BLaER1 treated with 17β-estradiol and CSF1 and Interleukin-3, amounts not matched to agents 10 nM and 100 nM (cell line): ENCODE results near the gene UBE2B.
"Not testable (repeated sequence)": the region's sequence is repeated elsewhere in the genome, so short reads cannot be mapped to it uniquely, and the experiment has no call there.

Experiments used
- H3K27ac ChIP-seq, 11 experiments: shearing (Covaris generic); formaldehyde crosslinking; 2 replicates each; pipeline ENCODE4 v1.8.1; 2022
- H3K27me3 ChIP-seq, 11 experiments: shearing (Covaris generic); formaldehyde crosslinking; 2 replicates each; pipeline ENCODE4 v1.8.1; 2022
- H3K36me3 ChIP-seq, 11 experiments: shearing (Covaris generic); formaldehyde crosslinking; 2 replicates each; pipeline ENCODE4 v1.8.1; 2022
- H3K4me1 ChIP-seq, 10 experiments: shearing (Covaris generic); formaldehyde crosslinking; 2 replicates each; pipeline ENCODE4 v1.8.1; 2022
- H3K4me2 ChIP-seq, 11 experiments: shearing (Covaris generic); formaldehyde crosslinking; 2 replicates each; pipeline ENCODE4 v1.8.1; 2022
- H3K4me3 ChIP-seq, 10 experiments: shearing (Covaris generic); formaldehyde crosslinking; 2 replicates each; pipeline ENCODE4 v1.8.1; 2022
- H3K9ac ChIP-seq, 11 experiments: shearing (Covaris generic); formaldehyde crosslinking; 2 replicates each; pipeline ENCODE4 v1.8.1; 2022
- H3K9me3 ChIP-seq, 11 experiments: shearing (Covaris generic); formaldehyde crosslinking; replicated peaks in 1 of 11; 2 replicates each; pipeline ENCODE4 v1.8.1; 2022
- H4K20me1 ChIP-seq, 11 experiments: shearing (Covaris generic); formaldehyde crosslinking; 2 replicates each; pipeline ENCODE4 v1.8.1; 2022
- Cebpa-rat ChIP-seq, 11 experiments: shearing (Covaris generic); IDR thresholded peaks; 2 replicates each; pipeline ENCODE4 v1.8.1; 2022

UBE2B gene

DNA sequence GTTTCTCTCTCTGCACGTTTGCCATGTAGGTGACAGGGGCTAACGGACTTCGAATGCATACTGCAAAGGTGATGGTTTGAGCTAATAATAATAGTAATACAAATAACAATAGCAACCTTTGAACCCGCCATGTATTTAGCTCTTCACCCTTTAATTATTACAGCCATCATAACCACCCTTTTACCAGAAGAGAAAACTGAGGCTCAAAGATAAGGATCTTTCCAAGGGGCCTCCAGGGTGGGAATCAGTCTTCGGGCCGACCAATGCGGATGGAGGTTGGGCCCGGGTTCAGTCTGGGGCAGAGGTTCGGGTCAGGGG, 39.8 kb downstream of the UBE2B start:
- H3K27me3 ChIP-seq, result no peaks in the 10 kb centered on the region
- H3K4me3 ChIP-seq, result peak overlapping the region; percentile 74 to 95 (median 86)
- TF ChIP-seq Cebpa-rat (IDR thresholded peaks at IDR 0.05), result no peak
- peak overlapping the region; percentile 87 to 97 (median 94) for H3K4me2 ChIP-seq
- H3K27ac ChIP-seq, result peak overlapping the region; percentile 49 to 88 (median 82); a peak in 21 of 22 replicates
- H3K4me1 ChIP-seq, result peaks cover 16 to 33% (median 22%) of the 10 kb centered on the region in 10 experiments
- peaks cover 13 to 40% (median 19%) of the 10 kb centered on the region in 11 experiments for H3K36me3 ChIP-seq
- H4K20me1 ChIP-seq, result peaks cover 0 to 12% (median 0%) of the 10 kb centered on the region in 11 experiments; a peak in 4 of 22 replicates
- peak overlapping the region; percentile 80 to 91 (median 87) for H3K9ac ChIP-seq
- no peaks in the 10 kb centered on the region for H3K9me3 ChIP-seq

DNA sequence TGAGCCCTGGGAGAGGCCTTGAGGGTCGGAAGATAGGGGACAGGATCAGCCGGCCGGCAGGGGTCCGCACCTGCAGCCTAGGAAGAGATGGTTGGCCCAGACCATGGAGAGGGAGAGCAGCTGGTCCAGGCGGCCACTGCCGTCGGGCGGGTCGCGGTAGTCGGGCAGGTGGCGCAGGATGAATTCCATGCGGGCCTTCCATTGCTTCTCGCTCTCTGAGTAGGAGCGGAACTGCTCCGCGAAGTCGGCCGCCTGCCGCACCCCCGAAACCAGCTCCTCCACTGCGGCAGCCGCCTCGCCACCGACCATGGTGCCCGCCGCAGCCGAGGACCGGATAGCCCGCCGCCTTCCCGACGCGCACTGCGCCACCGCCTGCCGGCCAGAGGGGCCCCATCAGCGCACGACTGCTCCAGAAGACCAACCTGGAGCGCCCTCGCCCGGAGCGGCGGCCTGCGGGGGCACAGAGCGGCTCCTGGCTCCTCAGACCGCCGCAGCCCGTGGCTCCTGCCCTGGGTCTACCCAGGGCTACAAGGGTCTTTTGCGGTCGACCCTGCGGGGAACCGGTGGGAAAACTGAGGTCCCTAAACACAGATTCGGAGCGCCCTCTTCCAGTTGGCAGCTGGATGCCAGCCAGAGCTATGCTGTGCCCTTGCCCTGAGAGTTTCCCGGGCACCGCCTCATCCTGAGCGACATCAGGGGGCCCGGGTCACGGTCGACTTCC, 40.3 kb downstream of the UBE2B start, which contains the start of gene CDKN2AIPNL:
CDKN2AIPNL (minus strand) TSS at position 336 of the 721 bp plus-strand sequence; CDS start at position 309, 27 bp downstream.
- Histone ChIP-seq H3K27ac (peak within 1 kb of the TSS; percentile 49 to 88 (median 82); a peak in 21 of 22 replicates), H3K4me2 (peak within 1 kb of the TSS; percentile 87 to 97 (median 94)), H3K27me3 (no peaks in the 10 kb centered on the region), H3K4me1 (peaks cover 16 to 33% (median 22%) of the 10 kb centered on the region in 10 experiments), H4K20me1 (peaks cover 0 to 12% (median 0%) of the 10 kb centered on the region in 11 experiments; a peak in 3 of 22 replicates), H3K36me3 (peaks cover 8 to 35% (median 14%) of the 10 kb centered on the region in 11 experiments; a peak in 21 of 22 replicates), H3K9ac (peak within 1 kb of the TSS; percentile 80 to 91 (median 87)), H3K9me3 (no peaks in the 10 kb centered on the region), H3K4me3 (peak within 1 kb of the TSS; percentile 74 to 95 (median 86))
- no peak for TF ChIP-seq Cebpa-rat (IDR thresholded peaks at IDR 0.05)

DNA sequence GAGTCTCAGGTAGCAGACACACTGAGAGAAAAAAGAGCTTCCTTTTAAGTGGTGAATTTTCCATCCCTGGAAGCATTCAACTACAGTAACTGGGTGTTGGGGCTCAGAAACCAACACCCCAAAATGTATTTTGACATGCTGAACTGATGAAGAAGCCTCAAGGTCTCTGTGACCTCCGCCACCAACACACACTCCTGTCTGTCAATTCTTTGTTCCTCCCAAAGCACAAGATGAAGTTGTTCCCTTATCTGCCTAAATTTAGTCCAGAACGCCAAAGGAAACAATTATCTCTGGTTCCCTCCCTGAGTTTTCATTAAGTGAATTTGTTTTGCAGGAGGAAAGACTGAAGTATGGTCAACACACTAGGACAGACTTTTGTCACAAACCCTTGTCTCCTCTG, 41.7 kb downstream of the UBE2B start:
- Histone ChIP-seq H3K36me3 (peaks cover 0 to 22% (median 8%) of the 10 kb centered on the region in 11 experiments; a peak in 14 of 22 replicates), H3K4me2 (peak overlapping the region in 1 of 11 experiments; percentile 86; a peak in 1 of 22 replicates), H3K9ac (no peak overlapping the region), H4K20me1 (peaks cover 0 to 12% (median 0%) of the 10 kb centered on the region in 11 experiments; a peak in 3 of 22 replicates), H3K4me3 (no peak overlapping the region), H3K4me1 (peaks cover 16 to 33% (median 22%) of the 10 kb centered on the region in 10 experiments), H3K27ac (no peak overlapping the region), H3K27me3 (no peaks in the 10 kb centered on the region), H3K9me3 (no peaks in the 10 kb centered on the region)
- no peak for TF ChIP-seq Cebpa-rat (IDR thresholded peaks at IDR 0.05)

DNA sequence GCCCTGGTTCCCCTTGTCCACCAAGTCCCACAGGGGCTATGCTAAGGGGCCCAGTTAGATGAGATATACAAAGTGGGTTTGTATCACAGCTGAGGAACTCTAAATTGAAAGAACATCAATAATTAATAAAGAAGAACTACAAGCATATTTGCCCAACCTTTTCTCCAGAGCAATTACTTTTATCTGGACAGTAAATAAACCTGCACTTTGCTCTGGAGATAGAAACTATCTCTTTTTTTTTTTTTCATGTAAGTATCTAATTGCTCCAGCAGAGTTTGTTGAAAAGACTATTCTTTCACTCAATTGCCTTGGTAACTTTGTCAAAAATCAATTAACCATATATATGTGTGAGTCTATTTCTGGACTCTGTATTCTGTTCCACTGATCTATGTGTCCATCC, 46.3 kb downstream of the UBE2B start:
- Histone ChIP-seq H3K27ac (no peak overlapping the region), H3K27me3 (no peaks in the 10 kb centered on the region), H4K20me1 (no peaks in the 10 kb centered on the region), H3K9me3 (peaks cover 0 to 11% (median 6%) of the 10 kb centered on the region in 11 experiments; a peak in 8 of 22 replicates), H3K4me3 (no peak overlapping the region), H3K36me3 (no peaks in the 10 kb centered on the region), H3K4me2 (no peak overlapping the region), H3K9ac (no peak overlapping the region), H3K4me1 (peaks cover 0 to 4% (median 0%) of the 10 kb centered on the region in 10 experiments; a peak in 1 of 20 replicates)
- no peak for TF ChIP-seq Cebpa-rat (IDR thresholded peaks at IDR 0.05)

DNA sequence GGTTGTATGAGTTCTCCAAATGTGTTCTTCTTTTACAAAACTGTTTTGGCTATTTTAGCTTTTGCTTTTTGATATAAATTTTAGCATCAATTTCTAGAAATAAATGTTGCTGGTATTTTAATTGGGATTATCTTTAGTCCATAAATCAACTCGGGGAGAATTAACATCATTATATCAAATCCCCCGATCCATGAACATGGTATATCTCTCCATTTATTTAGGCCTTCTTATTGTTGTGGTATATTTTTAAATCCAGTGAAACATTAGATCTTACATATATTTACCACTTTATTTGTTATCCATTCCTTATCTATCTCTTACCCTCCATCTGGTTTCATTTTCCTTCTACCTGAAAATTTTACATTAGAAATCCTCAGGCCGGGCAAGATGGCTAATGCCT, 47.6 kb downstream of the UBE2B start:
- no peaks in the 10 kb centered on the region for H3K4me1 ChIP-seq
- H3K9me3 ChIP-seq, result peaks cover 0 to 11% (median 6%) of the 10 kb centered on the region in 11 experiments; a peak in 8 of 22 replicates
- no peak for TF ChIP-seq Cebpa-rat (IDR thresholded peaks at IDR 0.05)
- no peak overlapping the region for H3K4me2 ChIP-seq
- H3K27ac ChIP-seq, result no peak overlapping the region
- H3K36me3 ChIP-seq, result no peaks in the 10 kb centered on the region
- no peak overlapping the region for H3K4me3 ChIP-seq
- no peaks in the 10 kb centered on the region for H4K20me1 ChIP-seq
- no peak overlapping the region for H3K9ac ChIP-seq
- no peaks in the 10 kb centered on the region for H3K27me3 ChIP-seq

DNA sequence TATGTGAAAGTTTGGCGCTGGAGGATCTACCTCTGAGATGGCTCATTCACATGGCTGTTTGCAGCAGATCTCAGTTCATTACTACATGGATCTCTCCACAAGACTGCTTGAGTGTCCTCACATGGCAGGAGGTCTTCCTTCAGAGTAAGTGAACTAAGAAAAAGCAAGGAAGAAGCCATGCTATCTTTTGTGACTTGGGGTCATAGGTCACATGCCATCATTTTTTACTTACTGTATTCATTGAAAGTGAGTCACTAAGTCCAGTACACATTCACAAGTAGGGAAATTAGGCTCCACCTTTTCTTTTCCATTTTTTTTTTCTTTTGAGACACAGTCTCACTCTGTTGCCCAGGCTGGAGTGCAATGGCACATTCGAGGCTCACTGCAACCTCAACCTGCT, 49.0 kb downstream of the UBE2B start:
- no peaks in the 10 kb centered on the region for H4K20me1 ChIP-seq
- H3K4me1 ChIP-seq, result no peaks in the 10 kb centered on the region
- peaks cover 0 to 11% (median 6%) of the 10 kb centered on the region in 11 experiments; a peak in 8 of 22 replicates for H3K9me3 ChIP-seq
- H3K4me3 ChIP-seq, result no peak overlapping the region
- no peak overlapping the region for H3K9ac ChIP-seq
- no peaks in the 10 kb centered on the region for H3K36me3 ChIP-seq
- H3K4me2 ChIP-seq, result no peak overlapping the region
- no peak for TF ChIP-seq Cebpa-rat (IDR thresholded peaks at IDR 0.05)
- no peaks in the 10 kb centered on the region for H3K27me3 ChIP-seq
- H3K27ac ChIP-seq, result no peak overlapping the region

DNA sequence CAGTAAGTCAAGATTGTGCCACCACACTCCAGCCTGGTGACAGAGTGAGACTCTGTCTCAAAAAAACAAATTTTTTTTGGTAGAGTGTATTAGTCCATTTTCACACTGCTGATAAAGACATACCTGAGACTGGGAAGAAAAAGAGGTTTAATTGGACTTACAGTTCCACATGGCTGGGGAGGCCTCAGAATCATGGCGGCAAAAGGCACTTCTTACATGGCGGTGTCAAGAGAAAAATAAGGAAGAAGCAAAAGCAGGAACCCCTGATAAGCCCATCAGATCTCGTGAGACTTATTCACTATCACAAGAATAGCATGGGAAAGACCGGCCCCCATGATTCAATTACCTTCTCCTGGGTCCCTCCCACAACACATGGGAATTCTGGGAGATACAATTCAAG, 49.7 kb downstream of the UBE2B start:
- H3K4me1 ChIP-seq, H3K27ac ChIP-seq: not testable (repeated sequence)
- peaks cover 0 to 11% (median 6%) of the 10 kb centered on the region in 11 experiments; a peak in 8 of 22 replicates for H3K9me3 ChIP-seq

DNA sequence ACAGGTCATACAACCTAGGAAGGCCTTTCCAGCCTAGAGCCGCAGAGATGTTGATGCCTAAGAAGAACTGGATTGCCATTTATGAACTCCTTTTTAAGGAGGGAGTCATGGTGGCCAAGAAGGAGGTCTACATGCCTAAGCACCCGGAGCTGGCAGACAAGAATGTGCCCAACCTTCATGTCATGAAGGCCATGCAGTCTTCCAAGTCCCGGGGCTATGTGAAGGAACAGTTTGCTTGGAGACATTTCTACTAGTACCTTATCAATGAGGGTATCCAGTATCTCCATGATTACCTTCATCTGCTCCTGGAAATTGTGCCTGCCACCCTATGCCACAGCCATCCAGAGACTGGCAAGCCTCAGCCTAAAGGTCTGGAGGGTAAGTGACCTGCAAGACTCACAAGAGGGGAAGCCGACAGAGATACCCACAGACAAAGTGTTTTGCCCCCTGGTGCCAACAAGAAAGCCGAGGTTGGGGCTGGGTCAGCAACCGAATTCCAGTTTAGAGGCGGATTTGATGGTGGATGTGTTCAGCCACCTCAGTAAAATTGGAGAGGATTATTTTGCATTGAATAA, 51.5 kb downstream of the UBE2B start:
- Histone ChIP-seq H3K36me3 (no peaks in the 10 kb centered on the region), H3K27ac (no peak overlapping the region), H3K4me2 (no peak overlapping the region), H3K27me3 (no peaks in the 10 kb centered on the region), H4K20me1 (no peaks in the 10 kb centered on the region), H3K4me1 (no peaks in the 10 kb centered on the region), H3K9ac (no peak overlapping the region), H3K9me3 (peaks cover 0 to 11% (median 6%) of the 10 kb centered on the region in 11 experiments; a peak in 8 of 22 replicates), H3K4me3 (no peak overlapping the region)
- no peak for TF ChIP-seq Cebpa-rat (IDR thresholded peaks at IDR 0.05)

More for the DNA sequence above, 49.7 kb downstream of the UBE2B start:
- H3K36me3 ChIP-seq, H4K20me1 ChIP-seq, H3K9ac ChIP-seq, H3K27me3 ChIP-seq, H3K4me2 ChIP-seq, H3K4me3 ChIP-seq: not testable (repeated sequence)

DNA sequence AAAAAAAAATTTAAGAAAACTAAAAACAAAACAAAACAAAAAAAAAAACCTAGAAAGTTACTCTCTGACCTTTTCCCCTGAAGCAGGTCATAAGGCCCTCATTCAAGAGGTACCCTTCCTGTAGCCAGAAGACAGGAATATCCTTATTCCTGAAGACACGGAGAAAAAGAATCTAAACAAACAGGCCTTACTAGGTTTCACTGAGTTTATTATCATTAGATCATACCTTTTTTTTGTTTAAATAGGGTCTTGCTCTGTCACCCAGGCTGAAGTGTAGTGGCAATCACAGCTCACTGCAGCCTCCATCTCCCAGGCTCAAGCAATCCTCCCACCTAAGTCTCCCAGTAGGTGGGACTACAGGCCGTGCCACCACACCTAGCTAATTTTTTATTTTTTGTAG, 52.0 kb downstream of the UBE2B start:
- TF ChIP-seq Cebpa-rat (IDR thresholded peaks at IDR 0.05), result no peak
- no peak overlapping the region for H3K4me2 ChIP-seq
- peaks cover 0 to 11% (median 6%) of the 10 kb centered on the region in 11 experiments; a peak in 8 of 22 replicates for H3K9me3 ChIP-seq

More for the DNA sequence above, 52.0 kb downstream of the UBE2B start:
- Histone ChIP-seq H3K4me3 (no peak overlapping the region), H4K20me1 (no peaks in the 10 kb centered on the region), H3K27ac (no peak overlapping the region), H3K27me3 (no peaks in the 10 kb centered on the region), H3K9ac (no peak overlapping the region), H3K4me1 (no peaks in the 10 kb centered on the region), H3K36me3 (no peaks in the 10 kb centered on the region)
